ENCODE data around the gene CAMKMT. TPM values are rescaled to one million over a fixed set of nuclear protein-coding genes. Genes with fewer than 3 reads are reported as not detected.

The CAMKMT gene
- total RNA-seq, 1 experiment from 2014 or later, result 2.7 TPM

DNA sequence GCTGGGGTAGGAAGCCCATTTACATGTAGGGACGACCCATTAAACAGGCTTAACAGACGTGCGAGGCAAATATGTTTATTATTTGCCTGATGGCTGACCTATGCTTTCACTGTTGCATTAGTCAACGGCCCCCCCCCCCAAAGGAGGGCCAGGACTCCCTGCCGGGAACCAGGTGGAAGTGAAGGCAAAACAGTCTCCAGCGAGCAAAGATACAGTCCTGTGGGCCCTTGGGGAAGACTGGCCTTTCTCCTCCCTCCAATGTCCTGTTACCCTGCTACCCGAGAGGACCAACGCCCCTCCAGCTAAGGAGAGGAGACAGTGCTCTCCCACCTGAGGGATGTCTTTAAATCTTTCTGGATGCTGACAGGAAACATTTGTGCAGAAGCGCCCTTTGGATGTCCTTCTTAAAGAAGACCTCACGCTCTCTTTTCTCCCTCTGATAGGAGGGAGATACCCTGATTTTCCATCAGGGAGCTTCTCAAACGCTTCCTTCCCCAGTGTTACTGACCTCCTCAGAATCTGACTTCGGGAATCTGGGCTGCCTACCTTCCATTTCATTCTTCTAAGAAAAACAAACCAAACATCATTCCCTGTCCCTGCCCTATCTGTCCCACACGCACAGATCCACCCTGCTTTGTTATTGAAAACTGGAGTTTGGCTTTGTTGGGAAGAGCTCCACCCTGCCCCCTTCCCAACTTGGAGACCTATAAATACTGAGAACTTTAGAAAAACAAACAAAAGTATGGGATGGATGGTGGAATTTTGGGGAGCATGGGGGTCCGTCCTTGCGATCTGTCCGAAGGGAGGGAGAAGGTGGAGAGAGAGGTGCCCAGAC, 443.9 kb downstream of the CAMKMT start:
- no peak overlapping the region for H2AFZ ChIP-seq (ENCODE audit: low read length)
- intact Hi-C loops (cut with micrococcal nuclease), result no loop called here

DNA sequence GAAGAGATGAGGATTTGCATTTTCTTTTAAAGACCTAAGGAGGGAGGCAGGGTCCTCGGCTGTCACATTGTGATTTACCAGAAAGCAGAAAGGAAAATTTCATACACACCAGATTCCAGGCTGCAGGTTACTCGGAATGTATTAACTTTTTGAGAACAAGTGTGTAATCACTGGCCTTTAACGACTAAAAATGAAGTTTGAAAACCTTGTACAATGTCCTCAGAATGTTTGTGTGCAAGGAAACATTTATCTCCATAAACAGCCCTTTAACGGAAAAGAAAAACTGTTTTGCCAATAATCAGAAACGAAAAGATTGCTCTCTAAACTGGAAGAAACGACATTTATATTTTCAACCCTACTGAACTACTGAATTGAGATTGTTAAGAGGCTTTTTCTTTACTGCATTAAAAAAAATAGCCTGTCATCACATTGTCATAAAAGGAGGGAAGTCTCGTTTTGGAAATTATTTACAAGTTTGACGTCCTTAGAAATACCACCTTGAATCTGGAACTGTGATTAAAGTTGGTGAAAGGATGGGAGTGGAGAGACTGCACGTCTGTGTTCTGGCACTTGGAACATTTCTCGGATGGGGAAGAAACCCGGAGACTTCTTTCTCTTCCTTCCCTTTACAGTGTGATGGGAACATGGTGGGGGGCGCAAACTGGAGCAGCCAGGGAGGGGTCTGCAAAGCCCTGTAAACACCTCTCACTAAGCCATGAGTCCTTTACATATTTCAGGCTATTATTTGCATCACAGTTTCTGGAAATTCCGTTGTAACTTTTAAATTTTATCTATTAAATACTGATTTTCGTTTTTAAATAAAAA, 445.7 kb downstream of the CAMKMT start:
- Histone ChIP-seq H3K79me2 (ENCODE audit: low read length) (no peaks in the 10 kb centered on the region), H2AFZ (ENCODE audit: low read length) (no peak overlapping the region), H3K4me3 (ENCODE audit: low read length) (no peak overlapping the region), H3F3A (ENCODE audit: low read length, unreplicated experiment) (no peaks in the 10 kb centered on the region), H3K9me2 (replicated peaks; ENCODE audit: low read length) (no peaks in the 10 kb centered on the region), H3K9me3 (ENCODE audit: low read length) (no peaks in the 10 kb centered on the region), H3K27me3 (ENCODE audit: low read length) (peaks cover 88% of the 10 kb centered on the region), H3K9ac (ENCODE audit: low read length) (no peak overlapping the region), H3K36me3 (ENCODE audit: low read depth, low read length) (no peaks in the 10 kb centered on the region), H3K4me1 (ENCODE audit: insufficient read depth, low read length) (no peaks in the 10 kb centered on the region), H4K20me1 (ENCODE audit: low read length) (no peaks in the 10 kb centered on the region), H3K27ac (ENCODE audit: low read length) (no peak overlapping the region), H3K4me2 (ENCODE audit: low read length) (no peak overlapping the region)
- no peak for ATAC-seq
- intact Hi-C loops (cut with micrococcal nuclease), result no loop called here
- ChIA-PET CTCF (no interaction called here), POLR2A (ENCODE audit: unreplicated experiment) (interaction anchor here (0.6 kb wide), 1 partner anchor 91 kb away, joined by 3 read pairs; no protein-coding TSS in a partner anchor)
- peak; percentile 3 for DNase-seq
- TF ChIP-seq EZH2phosphoT487 (IDR thresholded peaks at IDR 0.05; ENCODE audit: borderline replicate concordance, low read length) (no peak), EZH2 (IDR thresholded peaks at IDR 0.05; ENCODE audit: low read length, unreplicated experiment) (peak; percentile 49)
- TF ChIP-seq, protein P1, sequence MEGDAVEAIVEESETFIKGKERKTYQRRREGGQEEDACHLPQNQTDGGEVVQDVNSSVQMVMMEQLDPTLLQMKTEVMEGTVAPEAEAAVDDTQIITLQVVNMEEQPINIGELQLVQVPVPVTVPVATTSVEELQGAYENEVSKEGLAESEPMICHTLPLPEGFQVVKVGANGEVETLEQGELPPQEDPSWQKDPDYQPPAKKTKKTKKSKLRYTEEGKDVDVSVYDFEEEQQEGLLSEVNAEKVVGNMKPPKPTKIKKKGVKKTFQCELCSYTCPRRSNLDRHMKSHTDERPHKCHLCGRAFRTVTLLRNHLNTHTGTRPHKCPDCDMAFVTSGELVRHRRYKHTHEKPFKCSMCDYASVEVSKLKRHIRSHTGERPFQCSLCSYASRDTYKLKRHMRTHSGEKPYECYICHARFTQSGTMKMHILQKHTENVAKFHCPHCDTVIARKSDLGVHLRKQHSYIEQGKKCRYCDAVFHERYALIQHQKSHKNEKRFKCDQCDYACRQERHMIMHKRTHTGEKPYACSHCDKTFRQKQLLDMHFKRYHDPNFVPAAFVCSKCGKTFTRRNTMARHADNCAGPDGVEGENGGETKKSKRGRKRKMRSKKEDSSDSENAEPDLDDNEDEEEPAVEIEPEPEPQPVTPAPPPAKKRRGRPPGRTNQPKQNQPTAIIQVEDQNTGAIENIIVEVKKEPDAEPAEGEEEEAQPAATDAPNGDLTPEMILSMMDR (conservative IDR thresholded peaks at IDR 0.05; ENCODE audit: low read depth, low read length), result no peak
- no TSS peak for BruUV-seq (replicated peaks)

More for the DNA sequence above, 443.9 kb downstream of the CAMKMT start:
- H3K4me3 ChIP-seq (ENCODE audit: low read length), result no peak overlapping the region
- CTCF ChIA-PET, result no interaction called here
- H3F3A ChIP-seq (ENCODE audit: low read length, unreplicated experiment), result no peaks in the 10 kb centered on the region
- DNase-seq (no peak), ATAC-seq (no peak)
- POLR2A ChIA-PET (ENCODE audit: unreplicated experiment), result no interaction called here
- H3K4me1 ChIP-seq (ENCODE audit: insufficient read depth, low read length), result no peaks in the 10 kb centered on the region
- no peak overlapping the region for H3K9ac ChIP-seq (ENCODE audit: low read length)
- H4K20me1 ChIP-seq (ENCODE audit: low read length), result no peaks in the 10 kb centered on the region
- no TSS peak for BruUV-seq (replicated peaks)
- TF ChIP-seq EZH2 (IDR thresholded peaks at IDR 0.05; ENCODE audit: low read length, unreplicated experiment), result no peak
- TF ChIP-seq, protein P1 (conservative IDR thresholded peaks at IDR 0.05; ENCODE audit: low read depth, low read length), result no peak
- no peak for TF ChIP-seq EZH2phosphoT487 (IDR thresholded peaks at IDR 0.05; ENCODE audit: borderline replicate concordance, low read length)
- H3K79me2 ChIP-seq (ENCODE audit: low read length), result no peaks in the 10 kb centered on the region
- no peak overlapping the region for H3K4me2 ChIP-seq (ENCODE audit: low read length)
- no peaks in the 10 kb centered on the region for H3K9me3 ChIP-seq (ENCODE audit: low read length)
- no peaks in the 10 kb centered on the region for H3K9me2 ChIP-seq (replicated peaks; ENCODE audit: low read length)
- H3K27ac ChIP-seq (ENCODE audit: low read length), result no peak overlapping the region
- H3K27me3 ChIP-seq (ENCODE audit: low read length), result peaks cover 74% of the 10 kb centered on the region
- no peaks in the 10 kb centered on the region for H3K36me3 ChIP-seq (ENCODE audit: low read depth, low read length)

Measured in PC-3 (cell line).